ENCODE data around the gene CEP76.

CEP76 gene, protein sequence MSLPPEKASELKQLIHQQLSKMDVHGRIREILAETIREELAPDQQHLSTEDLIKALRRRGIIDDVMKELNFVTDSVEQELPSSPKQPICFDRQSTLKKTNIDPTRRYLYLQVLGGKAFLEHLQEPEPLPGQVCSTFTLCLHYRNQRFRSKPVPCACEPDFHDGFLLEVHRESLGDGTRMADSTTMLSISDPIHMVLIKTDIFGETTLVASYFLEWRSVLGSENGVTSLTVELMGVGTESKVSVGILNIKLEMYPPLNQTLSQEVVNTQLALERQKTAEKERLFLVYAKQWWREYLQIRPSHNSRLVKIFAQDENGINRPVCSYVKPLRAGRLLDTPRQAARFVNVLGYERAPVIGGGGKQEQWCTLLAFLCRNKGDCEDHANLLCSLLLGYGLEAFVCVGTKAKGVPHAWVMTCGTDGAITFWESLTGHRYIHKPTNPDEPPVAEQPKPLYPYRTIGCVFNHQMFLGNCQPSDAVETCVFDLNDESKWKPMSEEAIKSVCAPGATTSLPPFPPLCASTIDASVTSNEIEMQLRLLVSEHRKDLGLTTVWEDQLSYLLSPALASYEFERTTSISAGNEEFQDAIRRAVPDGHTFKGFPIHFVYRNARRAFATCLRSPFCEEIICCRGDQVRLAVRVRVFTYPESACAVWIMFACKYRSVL

DNA sequence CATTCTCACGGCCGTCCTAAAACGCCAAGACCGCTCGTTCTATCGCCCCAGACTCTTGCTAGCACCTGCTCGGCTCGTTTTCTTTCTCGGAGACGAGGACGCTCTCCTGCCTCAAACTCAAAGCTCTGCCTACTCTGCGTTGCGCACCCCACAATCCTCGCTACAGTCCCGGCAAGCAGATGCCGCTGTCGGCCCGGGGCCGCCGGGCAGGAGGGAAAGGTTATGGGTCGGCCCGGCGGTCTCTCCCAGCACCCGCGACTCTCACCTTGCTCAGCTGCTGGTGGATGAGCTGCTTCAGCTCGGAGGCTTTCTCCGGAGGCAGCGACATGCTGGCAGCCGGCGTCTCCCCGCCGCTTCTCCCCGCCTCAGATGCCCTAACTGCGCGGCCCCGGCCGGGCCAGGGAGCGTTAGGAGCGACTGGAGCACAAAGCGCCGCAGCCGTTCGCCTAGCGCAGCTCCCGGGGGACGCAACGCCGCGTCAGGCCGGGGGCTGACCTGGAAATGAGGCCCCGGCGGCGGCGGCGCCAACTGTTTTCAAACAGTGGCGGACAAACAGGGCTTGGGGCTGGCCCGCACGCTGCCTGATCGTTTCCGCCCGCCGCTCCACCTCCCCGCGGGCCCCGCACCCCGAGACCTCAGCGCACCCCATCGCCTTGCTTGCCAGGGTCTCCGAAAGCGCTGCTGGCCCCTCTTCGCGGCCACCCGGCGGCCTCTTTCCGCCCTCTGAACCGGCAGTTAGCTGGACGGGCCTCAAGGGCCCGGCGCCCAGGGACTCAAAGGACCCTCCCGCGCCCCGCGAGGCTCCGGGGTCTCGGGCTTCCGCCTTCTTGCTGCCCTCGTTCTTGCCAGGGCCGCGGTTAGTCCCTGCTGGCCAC lies at the start of gene CEP76, which contains the start of gene PSMG2:
TSS of gene CEP76 (minus strand) at position 503 of the 875 bp plus-strand sequence. CDS start at position 328, 175 bp downstream.
TSS of gene PSMG2 (plus strand) at position 822 of the 875 bp plus-strand sequence. CDS start 66 bp downstream, outside the sequence.
- peak; percentile 74 to 99 for DNase-seq

DNA sequence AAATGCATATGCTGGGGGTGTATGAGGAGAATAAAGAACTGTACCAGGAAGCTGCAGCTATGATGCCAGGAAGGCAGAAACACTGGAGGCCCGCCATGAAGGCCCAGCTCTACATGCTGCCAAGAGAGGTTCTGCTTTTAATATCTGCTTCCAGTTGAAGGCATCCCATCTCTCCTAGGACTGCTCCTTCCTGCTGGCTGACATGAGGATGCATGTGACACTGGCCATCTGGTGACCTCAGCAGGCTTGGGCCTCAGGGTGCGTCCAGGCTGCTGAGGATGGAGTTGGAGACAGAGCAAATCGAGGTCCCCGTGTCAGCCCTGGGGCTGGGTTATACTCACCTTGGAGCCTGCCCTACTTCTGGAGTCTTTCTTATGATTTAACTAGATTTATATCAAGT lies 49.4 kb upstream of the CEP76 start:
- DNase-seq: no peak

DNA sequence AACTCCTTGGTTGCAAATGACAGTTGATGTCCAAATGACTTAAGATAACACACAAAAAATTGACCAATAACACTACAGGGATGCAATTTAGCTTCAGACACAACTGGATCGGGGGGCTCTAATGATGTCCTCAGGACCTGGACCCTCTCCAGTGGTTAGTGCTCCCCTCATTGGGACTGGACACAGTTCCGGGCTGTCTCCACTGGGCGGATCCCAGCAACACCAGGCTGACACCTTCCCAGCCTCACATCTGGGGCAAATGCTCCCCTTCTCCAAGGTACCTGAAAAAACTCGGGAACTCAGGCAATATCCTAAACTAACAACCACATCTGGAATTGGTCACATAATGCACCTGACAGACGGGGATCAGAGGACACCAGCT lies 49.0 kb upstream of the CEP76 start:
- DNase-seq: no peak

DNA sequence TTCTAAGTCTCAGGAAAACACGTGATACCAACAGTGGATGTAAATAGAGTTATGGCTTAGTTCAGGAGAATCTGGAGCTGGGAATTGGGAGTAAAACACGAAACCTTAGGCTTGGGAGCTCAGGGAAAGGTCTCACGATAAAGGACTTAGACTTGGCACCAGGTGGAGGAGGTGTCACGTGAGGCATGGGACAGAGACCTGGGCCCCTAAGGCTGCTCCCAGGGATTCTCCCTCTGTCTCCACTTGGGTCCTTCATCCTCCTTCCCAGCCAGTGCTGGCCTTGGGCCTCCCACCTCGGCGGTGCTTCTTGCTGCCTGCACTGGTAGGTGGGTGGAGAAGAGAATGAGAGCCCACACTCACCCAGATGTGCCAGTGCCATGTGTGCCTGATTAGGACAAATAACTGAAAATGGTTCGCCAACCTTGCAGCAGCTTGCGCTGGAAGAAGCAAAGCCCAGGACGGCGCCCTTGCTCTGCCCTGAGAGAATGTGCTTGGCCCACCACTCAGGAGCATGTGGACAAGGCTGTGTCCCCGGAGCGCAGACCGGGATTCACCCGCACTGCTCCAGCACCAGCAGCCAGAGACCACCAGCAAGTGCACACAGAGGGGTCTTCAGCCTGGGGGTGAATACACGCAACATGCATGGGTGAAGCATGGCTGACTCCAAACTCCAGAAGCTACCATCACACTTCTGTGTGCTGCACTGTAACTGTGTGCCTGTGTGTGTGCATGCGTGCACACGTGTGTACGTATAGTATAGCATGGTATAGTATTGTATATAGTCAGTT lies 48.4 kb upstream of the CEP76 start:
- DNase-seq: no peak

- DNase-seq: no peak
Observed at GRCh38 chr18:12750076-12750714, 47.7 kb upstream of the CEP76 start.

DNA sequence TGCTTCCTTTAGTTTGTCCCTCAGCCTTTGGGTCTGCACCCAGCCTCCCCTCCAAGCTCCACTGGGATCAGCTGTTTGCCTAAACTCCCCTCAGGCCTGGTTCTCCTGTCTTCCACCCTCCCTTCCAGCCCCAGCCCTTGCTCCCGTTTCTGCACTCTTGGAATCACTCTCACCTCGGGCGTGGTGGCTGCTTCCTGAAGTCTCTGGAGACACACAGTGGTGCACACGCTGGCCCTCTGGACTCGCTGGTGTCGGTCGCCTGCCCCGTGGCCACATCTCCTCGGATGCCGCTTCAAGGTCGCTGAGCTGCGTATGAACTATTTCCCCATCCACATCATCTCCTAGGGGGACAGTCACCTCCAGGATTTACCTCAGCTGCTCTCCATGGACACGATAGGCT lies 46.6 kb upstream of the CEP76 start:
- DNase-seq: no peak

- DNase-seq: no peak
Observed at GRCh38 chr18:12748671-12749070, 46.1 kb upstream of the CEP76 start.

DNA sequence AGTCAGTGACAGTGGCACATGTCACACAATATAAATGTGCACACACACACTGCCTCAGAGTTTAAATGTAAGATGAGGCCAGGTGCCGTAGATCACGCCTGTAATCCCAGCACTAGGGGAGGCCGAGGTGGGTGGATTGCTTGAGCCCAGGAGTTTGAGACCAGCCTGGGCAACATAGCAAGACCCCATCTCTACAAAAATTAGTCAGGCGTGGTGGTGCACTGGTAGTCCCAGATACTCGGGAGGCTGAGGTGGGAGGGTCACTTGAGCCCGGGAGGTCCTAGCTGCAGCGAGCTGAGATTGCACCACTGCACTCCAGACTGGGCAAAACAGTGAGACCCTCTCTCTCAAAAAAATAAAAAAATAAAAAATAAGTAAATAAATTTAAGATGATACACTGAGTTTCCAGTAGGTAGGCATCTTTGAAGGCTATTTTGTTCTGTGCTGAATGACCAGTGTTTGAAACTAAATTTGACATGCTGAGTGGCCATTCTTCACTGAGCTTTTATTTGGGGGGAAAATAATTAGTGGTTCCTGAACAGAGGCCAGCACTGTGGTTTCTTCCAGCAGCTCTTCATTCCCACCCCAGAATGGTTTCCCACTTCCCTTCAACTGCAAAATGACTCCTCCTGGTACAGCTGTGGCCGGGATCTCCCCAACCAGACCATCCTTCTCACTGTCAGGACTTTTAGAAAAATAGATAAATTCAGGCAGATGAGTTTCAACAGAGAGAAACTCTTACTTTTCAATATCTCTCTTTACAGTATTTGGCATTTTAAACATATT lies 45.2 kb upstream of the CEP76 start:
- DNase-seq: no peak

- DNase-seq: no peak
Observed at GRCh38 chr18:12745095-12745795, 42.7 kb upstream of the CEP76 start.

GRCh38 chr18:12744103-12744502 lies 41.6 kb upstream of the CEP76 start:
- DNase-seq: peak in 1 of 2 donors; percentile 46

DNA sequence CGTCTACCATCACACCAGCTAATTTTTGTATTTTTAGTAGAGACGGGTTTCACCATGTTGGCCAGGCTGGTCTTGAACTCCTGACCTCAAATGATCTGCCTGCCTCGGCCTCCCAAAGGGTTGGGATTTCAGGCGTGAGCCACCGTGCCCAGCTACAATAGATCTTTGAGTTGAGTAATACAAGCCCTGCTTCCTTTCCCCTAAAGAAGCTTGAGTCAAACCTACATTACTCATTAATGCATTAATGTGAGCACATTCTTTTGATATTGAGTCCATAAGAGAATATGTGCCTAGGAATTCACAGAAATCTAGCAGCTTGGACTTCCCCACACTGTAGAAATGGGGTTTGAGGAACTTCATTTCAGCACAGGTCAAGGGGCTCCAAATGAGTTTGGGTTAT lies 39.9 kb upstream of the CEP76 start:
- DNase-seq: no peak

DNA sequence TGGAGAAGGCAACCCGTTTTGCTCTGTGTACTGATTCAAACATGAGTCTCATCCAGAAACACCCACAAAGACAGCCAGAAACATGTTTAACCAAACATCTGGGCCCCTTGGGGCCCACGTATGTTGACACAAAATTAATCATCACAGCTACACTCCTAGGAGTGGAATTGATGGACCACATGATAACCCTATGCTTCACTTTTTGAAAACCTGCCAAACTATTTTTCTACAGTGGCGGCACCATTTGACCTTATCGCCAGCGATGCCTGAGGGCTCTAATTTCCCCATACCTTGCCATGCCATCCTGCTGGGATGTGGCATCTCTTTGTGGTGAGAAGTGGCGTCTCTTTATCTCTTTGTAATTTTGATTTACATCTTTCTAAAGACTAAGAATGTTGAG lies 38.8 kb upstream of the CEP76 start:
- no peak for DNase-seq

DNA sequence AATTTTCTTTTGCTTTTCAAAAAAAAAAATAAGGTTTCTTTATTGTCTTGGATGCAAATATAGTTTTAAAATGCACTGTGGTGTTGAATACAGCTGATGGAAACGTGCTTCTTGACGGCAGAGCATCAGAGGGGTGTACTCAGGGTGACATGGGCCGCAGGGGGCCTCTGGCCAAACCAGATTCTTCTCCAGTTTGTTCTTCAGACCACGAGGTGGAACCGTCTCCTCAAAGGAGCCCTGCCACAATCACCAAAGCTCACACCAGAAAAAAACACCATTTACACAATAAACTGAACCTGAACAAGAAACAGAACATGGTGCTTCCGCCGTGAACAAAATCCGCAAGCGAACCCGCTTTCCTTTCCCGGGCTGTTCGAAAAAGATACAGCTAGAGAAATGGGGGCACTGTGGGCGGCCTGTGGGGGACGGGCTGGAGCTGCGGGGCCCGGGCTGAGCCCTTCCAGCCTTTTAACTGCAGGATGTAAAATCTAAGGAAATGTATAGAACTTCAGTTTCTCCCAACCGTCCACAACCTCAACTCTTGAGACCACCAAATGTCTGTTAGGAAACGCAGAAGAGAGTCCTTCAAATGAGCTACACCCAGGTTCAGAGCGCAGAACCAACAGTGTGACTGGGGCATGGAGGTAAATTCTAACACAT lies 34.9 kb upstream of the CEP76 start:
- no peak for DNase-seq

- DNase-seq: peak; percentile 14 to 76
Observed at GRCh38 chr18:12726774-12727550, 24.4 kb upstream of the CEP76 start.

DNA sequence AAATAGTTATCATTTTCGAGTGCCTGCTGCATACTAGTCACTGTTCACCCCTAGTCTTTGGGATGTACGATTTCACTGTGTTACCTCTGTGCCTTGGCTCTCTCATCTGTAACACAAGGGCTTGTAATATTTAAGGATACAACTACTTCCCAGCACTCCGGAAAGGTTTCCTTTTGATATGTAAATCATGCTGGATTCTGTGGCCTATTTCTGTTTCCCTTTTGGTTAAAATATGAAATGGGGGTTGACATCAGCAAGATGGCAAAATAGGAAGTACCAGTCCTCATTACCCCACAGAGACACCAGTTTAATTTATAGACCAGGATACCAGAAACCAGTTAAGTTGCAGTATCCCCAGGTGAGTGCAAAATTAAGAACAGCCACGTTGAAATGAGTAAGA lies 23.8 kb upstream of the CEP76 start:
- no peak for DNase-seq

DNA sequence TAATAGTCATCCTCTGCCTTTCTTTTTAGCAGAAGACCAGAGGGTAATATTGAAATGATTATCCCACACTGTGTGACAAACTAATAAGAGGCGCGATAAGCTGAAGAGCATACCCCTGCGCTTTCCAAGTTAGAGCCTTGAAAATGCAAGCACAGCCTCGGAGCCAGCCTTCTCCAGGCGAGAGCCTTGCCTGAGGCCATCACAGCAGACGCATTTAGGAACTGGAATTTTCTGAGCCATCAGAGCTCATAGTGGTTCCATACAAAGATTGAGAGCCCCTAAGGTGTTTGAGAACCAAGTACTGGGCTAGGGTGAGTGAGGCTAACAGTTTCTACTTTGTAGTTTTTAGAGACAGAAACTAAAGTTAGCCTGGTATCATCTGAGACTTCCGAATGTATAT lies 20.2 kb upstream of the CEP76 start:
- DNase-seq: no peak

DNA sequence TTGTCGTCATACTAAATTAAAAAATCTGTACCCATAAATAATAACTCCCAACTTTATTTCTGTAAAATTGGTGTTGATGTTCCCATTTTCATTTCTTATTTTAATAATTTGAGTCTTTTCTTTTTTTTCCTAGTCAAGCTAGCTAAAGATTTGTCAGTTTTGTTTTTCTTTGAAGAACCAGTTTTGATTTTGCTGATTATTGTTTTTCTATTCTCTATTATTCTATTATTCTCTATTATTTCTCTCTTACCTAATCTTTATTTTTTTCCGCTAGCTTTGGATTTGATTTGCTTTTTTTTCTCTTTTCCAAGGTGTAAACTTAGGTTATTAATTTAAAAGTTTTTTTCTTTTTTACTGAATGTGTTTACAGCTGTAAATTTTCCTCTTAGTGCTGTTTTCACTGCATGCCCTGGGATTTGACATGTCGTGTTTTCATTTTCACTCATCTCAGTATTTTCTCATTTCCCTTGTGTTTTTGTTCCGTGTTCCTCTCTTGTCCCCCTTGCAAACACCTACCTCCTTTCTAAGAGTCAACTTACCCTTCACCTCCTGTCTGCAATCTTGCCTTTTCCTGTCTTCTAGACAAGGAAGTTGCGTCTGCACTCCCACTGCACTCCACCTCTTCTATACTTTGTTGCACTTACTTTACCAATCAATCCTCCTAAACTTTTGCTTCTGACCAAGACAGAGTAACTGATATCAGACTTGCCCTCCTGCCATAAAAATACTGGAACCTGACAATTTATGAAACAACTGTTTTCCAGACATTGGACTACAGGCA lies 19.2 kb upstream of the CEP76 start:
- no peak for DNase-seq

DNA sequence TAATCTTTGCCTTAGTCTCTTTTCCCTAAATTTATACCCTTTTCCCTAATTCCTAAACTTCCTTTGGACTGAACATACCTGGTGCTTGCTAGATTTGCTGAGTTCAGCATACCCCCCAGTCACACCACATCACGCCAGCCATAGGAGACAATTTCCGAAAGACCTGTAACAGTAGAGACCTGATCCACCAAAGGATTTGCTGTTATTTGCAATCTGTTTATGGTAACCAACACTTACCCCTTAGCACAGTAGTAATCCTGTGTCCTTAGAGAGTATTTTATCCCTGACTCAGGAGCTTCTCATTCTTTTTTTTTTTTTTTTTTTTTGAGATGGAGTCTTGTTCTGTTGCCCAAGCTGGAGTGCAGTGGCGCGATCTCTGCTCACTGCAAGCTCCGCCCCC lies 8.9 kb upstream of the CEP76 start:
- DNase-seq: no peak
